ENCODE data around the gene SRCAP.

The SRCAP gene

DNA sequence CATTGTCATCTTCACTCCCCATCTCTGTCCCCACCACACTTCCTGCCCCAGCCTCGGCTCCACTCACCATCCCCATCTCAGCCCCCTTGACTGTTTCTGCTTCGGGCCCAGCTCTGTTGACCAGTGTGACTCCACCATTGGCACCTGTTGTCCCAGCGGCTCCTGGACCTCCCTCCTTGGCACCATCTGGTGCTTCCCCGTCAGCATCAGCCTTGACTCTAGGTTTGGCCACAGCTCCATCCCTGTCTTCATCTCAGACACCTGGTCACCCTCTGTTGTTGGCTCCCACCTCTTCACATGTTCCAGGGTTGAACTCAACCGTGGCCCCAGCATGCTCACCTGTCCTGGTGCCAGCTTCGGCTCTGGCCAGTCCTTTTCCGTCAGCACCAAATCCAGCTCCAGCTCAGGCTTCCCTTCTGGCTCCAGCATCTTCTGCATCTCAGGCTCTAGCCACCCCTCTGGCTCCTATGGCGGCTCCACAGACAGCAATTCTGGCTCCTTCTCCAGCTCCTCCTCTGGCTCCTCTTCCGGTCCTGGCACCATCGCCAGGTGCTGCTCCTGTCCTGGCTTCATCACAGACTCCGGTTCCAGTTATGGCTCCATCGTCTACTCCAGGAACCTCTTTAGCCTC is 24.9 kb downstream of the SRCAP start:
- in situ Hi-C loops (cut with MboI; ENCODE audit: low pct_unique_long_range_greater_than_20kb, low sequenced_read_pairs): no loop called here
- no peak for DNase-seq

GRCh38 chr16:30724641-30725417 is 25.9 kb downstream of the SRCAP start:
- in situ Hi-C loops (cut with MboI; ENCODE audit: low pct_unique_long_range_greater_than_20kb, low sequenced_read_pairs): no loop called here
- peak; percentile 61 for DNase-seq

GRCh38 chr16:30725418-30725792 is 26.4 kb downstream of the SRCAP start:
- DNase-seq: no peak
- in situ Hi-C loops (cut with MboI; ENCODE audit: low pct_unique_long_range_greater_than_20kb, low sequenced_read_pairs): no loop called here

DNA sequence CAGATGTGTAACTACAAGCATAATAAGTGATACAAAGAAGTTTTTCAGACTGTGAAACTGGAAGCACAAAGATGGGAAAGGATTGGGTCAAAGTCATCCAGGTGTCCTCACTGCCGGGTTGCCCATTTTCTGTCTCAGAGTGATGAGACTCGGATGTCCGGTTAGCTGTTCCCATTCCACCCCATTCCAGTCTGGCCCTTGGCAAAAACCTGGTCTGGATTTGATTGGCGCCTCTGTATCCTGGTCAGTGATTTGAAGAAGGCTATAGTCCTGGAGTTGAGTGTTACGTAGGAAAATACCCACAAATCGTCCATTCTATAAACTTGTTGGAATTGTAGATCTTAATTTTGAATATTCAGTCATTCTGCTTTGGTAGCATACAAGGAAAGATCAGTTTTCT is 29.4 kb downstream of the SRCAP start:
- in situ Hi-C loops (cut with MboI; ENCODE audit: low pct_unique_long_range_greater_than_20kb, low sequenced_read_pairs): no loop called here

GRCh38 chr16:30728899-30729672 is 30.1 kb downstream of the SRCAP start:
- DNase-seq: peak; percentile 76
- in situ Hi-C loops (cut with MboI; ENCODE audit: low pct_unique_long_range_greater_than_20kb, low sequenced_read_pairs): no loop called here

More for the DNA sequence above, 29.4 kb downstream of the SRCAP start:
- no peak for DNase-seq

GRCh38 chr16:30731411-30731810 is 32.4 kb downstream of the SRCAP start:
- no peak for DNase-seq
- in situ Hi-C loops (cut with MboI; ENCODE audit: low pct_unique_long_range_greater_than_20kb, low sequenced_read_pairs): no loop called here

DNA sequence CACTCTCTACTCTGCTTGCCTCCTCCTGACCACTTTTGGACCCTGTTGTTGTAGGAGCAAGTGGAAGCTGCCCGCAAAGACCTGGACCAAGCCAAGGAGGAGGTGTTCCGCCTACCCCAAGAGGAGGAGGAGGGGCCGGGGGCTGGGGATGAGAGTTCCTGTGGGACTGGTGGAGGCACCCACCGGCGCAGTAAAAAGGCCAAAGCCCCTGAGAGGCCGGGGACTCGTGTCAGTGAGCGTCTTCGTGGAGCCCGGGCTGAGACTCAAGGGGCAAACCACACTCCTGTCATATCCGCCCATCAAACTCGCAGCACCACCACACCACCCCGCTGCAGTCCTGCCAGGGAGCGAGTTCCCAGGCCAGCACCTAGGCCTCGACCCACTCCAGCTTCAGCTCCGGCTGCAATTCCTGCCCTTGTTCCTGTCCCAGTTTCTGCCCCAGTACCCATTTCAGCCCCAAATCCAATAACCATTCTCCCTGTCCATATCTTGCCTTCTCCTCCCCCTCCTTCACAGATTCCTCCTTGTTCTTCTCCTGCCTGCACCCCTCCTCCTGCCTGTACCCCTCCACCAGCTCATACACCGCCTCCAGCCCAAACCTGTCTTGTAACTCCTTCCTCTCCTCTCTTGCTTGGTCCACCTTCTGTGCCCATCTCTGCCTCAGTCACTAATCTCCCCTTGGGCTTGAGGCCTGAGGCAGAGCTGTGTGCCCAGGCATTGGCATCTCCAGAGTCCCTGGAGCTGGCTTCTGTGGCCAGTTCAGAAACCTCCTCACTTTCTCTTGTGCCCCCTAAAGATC is 38.2 kb downstream of the SRCAP start:
- DNase-seq: no peak
- in situ Hi-C loops (cut with MboI; ENCODE audit: low pct_unique_long_range_greater_than_20kb, low sequenced_read_pairs): no loop called here

DNA sequence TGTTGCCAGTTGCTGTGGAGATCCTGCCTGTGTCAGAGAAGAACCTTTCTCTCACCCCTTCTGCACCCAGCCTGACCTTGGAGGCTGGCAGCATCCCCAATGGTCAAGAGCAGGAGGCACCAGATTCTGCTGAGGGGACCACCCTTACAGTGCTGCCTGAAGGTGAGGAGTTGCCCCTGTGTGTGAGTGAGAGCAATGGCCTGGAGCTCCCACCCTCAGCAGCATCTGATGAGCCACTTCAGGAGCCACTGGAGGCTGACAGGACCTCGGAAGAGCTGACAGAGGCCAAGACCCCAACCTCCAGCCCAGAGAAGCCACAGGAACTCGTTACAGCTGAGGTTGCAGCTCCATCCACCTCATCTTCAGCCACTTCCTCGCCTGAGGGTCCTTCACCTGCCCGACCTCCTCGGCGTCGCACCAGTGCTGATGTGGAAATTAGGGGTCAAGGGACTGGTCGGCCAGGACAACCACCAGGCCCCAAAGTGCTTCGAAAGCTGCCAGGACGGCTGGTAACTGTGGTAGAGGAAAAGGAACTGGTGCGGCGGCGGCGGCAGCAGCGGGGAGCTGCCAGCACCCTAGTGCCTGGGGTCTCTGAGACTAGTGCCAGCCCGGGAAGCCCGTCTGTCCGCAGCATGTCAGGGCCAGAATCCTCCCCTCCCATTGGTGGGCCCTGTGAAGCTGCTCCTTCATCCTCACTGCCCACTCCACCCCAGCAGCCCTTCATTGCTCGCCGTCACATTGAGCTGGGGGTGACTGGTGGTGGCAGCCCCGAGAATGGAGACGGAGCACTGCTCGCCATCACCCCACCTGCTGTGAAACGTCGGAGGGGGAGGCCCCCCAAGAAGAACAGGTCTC is 39.0 kb downstream of the SRCAP start:
- in situ Hi-C loops (cut with MboI; ENCODE audit: low pct_unique_long_range_greater_than_20kb, low sequenced_read_pairs): no loop called here
- no peak for DNase-seq

DNA sequence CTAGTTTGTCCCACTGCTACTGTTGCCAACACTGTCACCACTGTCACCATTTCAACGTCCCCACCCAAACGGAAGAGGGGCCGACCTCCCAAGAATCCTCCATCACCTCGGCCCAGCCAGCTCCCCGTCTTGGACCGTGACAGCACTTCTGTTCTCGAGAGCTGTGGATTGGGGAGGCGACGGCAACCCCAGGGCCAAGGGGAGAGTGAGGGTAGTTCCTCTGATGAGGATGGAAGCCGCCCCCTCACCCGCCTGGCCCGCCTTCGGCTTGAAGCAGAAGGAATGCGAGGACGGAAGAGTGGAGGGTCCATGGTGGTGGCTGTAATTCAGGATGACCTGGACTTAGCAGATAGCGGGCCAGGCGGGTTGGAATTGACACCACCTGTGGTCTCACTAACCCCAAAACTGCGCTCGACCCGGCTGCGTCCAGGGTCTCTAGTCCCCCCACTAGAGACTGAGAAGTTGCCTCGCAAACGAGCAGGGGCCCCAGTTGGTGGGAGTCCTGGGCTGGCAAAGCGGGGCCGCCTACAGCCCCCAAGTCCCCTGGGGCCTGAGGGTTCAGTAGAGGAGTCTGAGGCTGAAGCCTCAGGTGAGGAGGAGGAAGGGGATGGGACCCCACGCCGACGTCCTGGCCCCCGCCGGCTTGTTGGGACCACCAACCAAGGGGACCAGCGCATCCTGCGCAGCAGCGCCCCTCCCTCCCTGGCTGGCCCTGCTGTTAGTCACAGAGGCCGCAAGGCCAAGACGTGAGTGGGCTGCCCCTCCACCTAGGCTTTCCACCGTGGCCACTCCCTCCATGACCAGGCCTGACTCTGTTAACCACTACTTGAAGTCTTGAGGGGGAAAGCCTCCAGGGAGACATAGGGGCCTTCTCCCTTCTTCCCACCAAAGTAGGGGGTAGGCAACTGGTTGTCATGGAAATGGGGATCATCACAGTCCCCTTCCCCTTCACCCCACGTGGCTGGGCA is 40.3 kb downstream of the SRCAP start:
- DNase-seq: no peak
- in situ Hi-C loops (cut with MboI; ENCODE audit: low pct_unique_long_range_greater_than_20kb, low sequenced_read_pairs): no loop called here

GRCh38 chr16:30740364-30741251 is 41.6 kb downstream of the SRCAP start:
- in situ Hi-C loops (cut with MboI; ENCODE audit: low pct_unique_long_range_greater_than_20kb, low sequenced_read_pairs): no loop called here
- no peak for DNase-seq

GRCh38 chr16:30741461-30741914 is 42.5 kb downstream of the SRCAP start:
- no peak for DNase-seq
- in situ Hi-C loops (cut with MboI; ENCODE audit: low pct_unique_long_range_greater_than_20kb, low sequenced_read_pairs): no loop called here

GRCh38 chr16:30743716-30744115 is 44.7 kb downstream of the SRCAP start:
- in situ Hi-C loops (cut with MboI; ENCODE audit: low pct_unique_long_range_greater_than_20kb, low sequenced_read_pairs): no loop called here
- DNase-seq: no peak

DNA sequence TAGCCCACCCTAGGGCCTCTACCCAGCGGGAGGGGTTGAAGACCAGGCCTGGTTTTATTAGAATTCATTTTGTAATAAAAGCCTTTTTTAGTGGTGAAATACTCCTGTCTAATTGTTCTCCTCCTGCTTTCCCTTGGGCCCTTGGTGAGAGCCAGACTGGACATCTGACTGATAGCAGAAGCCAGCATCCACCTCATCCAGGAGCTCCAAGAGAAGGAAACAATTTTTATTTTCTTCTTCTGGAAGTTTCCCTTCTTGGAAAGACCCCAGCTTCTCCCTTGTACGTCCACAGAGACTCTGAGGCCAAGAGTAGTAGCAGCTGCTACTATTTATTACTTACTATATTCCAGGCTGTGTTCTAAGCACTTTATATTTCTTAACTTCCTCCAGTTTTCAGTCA is 45.2 kb downstream of the SRCAP start:
- no peak for DNase-seq
- in situ Hi-C loops (cut with MboI; ENCODE audit: low pct_unique_long_range_greater_than_20kb, low sequenced_read_pairs): no loop called here

DNA sequence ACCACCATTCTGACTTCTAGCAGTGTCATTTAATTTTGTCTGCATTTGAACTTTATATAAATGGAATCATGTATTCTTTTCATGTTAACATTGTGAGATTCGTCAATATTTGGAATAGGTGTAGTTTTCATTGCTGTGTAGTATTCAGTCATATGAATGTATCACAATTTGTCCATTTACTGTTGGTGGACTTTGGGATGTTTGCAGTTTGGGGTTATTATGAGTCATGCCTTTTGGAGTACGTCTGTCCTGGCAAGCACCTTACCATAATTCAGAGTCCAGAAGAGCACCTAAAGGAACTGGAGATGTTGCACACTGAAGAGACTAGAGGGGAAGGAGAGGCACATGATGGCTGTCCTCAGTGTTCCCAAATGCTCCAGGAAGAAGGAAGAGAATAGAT is 46.1 kb downstream of the SRCAP start:
- in situ Hi-C loops (cut with MboI; ENCODE audit: low pct_unique_long_range_greater_than_20kb, low sequenced_read_pairs): no loop called here
- no peak for DNase-seq

- in situ Hi-C loops (cut with MboI; ENCODE audit: low pct_unique_long_range_greater_than_20kb, low sequenced_read_pairs): no loop called here
- no peak for DNase-seq
These were observed 47.7 kb downstream of the SRCAP start for GRCh38 chr16:30746638-30747175.

- in situ Hi-C loops (cut with MboI; ENCODE audit: low pct_unique_long_range_greater_than_20kb, low sequenced_read_pairs): no loop called here
- no peak for DNase-seq
These were observed 48.4 kb downstream of the SRCAP start for GRCh38 chr16:30747331-30747730.
